GM21390 (cell line): ENCODE results near the gene TMEM183A.

Experiments used
- ATAC-seq: cut with Tn5 transposase; IDR thresholded peaks from one replicate; pipeline ENCODE4 v1.9.1; 2021; ENCODE audit not compliant: unreplicated experiment

Gene TMEM183A

DNA sequence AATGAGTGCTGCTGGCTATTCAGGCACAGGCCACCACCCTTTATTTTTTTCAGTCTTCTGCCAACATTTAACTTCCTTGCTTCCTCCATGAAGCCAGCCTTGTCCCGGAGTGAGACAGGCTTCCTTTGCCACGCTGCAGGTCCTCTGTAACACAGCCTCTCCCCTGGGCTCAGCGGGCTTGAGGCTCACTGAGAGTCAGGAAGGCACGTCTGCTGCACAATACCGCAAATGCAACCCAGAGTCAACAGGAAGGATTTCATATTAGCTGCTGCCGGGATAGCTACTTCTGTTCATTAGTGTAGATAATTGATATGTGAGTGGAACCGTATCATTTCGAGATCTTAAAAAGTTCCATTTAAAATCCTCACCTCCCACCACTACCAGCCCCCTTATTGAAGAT, 56.1 kb downstream of the TMEM183A start:
- ATAC-seq: no peak

DNA sequence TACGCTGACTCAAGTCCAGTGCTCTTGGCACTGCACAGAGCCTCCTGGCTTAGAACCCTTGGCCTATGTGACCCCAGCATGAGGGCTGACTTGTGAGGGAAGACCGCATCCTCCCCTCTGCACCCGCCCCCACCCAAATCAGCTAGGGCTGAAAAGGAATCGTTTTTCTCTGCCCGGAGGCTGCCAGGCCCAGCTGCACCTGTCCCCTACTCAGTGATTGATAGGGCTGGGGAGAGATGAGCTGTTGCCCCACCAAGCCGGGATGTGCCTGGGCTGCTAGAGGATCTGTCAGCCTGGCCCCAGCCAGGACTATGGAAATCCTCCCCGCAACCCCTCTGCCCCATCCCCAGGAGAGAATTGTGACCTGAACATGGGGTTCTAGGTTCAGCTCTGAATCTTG, 58.0 kb downstream of the TMEM183A start:
- ATAC-seq: no peak

DNA sequence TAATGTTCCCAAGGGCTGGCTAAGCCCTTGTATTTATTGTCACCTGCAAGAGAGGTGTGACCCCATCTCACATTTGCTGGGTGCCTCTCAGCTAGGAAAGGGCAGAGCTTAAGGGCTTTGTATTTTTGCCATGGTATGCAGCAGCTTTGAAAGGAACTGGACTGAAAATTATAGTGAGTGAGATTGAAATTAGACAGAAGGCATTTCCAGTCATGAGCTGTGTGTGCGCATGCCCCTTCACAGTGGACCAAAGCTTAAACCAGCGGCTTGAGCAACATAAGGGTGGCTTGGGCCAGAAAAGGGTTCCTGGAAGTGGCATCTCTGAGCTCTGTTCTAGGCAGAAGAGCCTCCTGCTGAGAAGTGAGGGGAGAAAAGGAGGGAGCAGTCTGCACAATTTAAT, 58.8 kb downstream of the TMEM183A start:
- ATAC-seq: no peak

DNA sequence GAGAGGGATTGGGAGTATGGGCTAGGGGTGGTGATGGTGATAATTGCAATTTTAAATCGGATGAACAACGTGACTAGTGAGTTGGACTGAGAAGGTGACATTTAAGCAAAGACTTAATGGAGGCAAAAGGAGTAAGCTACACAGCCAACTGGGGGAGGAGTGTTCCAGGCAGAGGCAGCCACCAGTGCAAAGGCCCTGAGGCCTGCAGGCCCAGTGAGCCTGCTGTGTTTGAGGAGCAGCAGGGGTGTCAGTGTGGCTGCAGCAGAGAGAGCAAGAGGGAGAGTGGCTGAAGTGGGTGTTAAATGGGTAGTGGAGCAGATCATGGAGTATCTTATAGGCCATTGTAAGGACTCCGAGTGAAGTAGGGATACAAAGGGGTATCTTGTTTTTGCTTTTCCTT, 59.8 kb downstream of the TMEM183A start:
- ATAC-seq: no peak

DNA sequence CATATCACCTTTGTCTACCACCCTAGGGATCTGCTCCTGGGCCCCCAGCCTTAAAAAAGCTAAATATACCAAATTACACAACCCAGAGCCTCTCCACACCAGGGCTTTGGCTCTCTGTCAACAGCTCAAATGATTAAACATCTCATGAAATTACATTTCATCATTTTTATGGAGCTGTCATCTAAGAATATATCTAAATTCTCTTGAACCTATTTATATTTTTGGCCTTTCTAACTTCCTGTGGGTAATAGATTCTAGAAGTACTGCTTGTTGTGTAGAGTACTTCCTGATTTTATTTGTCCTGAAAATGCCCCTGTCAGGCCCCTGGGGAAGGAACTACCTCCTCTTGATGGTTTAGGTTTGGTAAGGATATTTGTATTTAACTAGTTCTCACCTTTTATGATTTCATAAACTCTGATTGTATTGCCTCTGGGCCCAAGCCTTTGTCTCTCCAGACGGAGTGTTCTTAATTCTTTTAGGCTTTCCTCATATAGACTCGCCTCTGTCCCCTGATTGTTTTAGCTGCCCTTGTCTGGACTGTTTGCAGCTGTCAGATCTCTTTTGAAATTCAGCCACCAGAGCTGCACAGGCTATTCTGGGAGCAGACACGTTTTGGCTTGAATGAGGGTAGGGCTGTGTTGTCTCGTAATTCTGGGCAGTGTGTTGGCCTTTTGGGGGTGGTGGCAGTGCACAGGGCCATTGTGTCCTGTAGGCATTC, 62.0 kb downstream of the TMEM183A start:
- no peak for ATAC-seq

DNA sequence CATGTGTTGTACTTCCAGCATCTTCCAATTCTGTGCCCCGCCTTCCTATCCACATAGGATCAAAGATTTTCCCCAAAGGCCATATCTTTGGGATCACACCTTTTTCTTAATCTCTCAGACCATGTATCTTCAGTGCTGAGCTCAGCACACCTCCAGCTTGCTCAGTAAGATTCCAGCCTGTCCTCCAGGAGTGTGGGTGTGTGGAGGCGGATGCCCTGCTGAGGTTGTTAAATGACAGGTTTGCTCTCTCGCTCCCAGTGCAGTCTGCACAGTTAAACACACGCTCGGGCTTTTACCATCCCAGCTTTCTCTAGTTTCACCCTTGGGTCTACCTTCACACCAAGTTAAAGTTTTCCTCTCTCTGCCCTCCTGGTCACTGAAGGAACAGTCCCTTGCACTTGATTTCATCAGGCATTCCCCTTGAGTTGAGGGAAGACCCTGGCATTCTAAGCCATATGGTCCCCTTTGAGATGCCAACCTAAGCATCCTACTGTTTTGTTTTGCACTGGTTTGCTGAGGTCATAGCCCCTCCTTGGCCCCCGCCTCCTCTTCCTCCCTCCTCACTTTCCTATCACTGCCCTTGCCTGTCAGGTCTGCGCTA, 64.9 kb downstream of the TMEM183A start:
- ATAC-seq: no peak

DNA sequence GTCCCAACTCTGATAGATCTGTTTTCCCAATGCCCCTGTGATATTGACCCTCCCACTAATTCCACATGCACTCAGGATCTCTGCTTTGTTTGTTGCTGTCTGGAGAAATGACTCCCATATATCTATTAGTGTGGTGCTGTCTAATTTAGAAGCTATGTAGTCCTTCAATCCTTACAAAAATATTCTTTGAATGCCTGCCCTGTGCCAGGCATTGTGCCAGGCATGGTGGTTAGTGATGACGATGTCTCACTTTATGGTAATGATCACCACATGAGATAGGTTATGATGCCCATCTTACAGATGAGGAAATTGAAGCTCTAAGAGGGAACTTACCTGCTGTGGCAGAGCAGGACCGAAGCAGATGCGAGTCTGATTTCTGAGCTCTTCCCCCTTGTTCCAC, 65.7 kb downstream of the TMEM183A start:
- no peak for ATAC-seq

DNA sequence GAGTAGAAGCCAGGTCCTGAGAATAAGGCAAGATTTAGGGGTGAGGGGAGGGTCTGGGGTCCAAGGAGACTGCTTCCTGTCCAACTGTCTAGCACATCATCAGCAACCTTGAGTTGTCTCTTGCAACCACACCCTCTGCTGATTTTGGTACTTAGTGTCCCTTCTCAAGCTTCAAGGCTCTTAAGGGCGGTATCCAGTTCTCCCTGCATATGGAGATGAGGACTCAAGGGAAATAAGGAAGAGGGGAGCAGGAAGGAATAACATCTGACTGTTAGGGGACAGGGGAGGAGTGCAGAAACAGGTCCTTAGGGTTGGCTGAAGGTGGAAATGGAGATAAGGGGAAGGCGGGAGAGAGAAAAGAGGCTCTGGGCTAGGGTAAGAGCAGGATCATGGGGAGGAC, 66.3 kb downstream of the TMEM183A start:
- ATAC-seq: no peak
